ENCODE data around the gene DIAPH2. TPM values are rescaled to one million over a fixed set of nuclear protein-coding genes. Genes with fewer than 3 reads are reported as not detected.
"Not testable (repeated sequence)": the region's sequence is repeated elsewhere in the genome, so short reads cannot be mapped to it uniquely, and the experiment has no call there.

The DIAPH2 gene
- total RNA-seq, 2 donors from 2014 or later, result 11.6 to 12.7 TPM

- peaks cover 0 to 2% of the 10 kb centered on the region in 2 donors for H3K27me3 ChIP-seq
- H3K27ac ChIP-seq, result no peak overlapping the region
- no peak for TF ChIP-seq CTCF (IDR thresholded peaks at IDR 0.05)
- H3K4me1 ChIP-seq, result no peaks in the 10 kb centered on the region
- H3K9me3 ChIP-seq, result no peaks in the 10 kb centered on the region
- H3K4me3 ChIP-seq, result no peak overlapping the region
- DNase-seq (ENCODE audit: low spot score), result no peak
- no peaks in the 10 kb centered on the region for H3K36me3 ChIP-seq
Measured at GRCh38 chrX:96729868-96730643, 45.4 kb downstream of the DIAPH2 start.

GRCh38 chrX:96731000-96731399, 46.4 kb downstream of the DIAPH2 start:
- not testable (repeated sequence) for H3K27ac ChIP-seq; H3K36me3 ChIP-seq; DNase-seq (ENCODE audit: low spot score); H3K27me3 ChIP-seq; H3K4me1 ChIP-seq; H3K9me3 ChIP-seq; H3K4me3 ChIP-seq

DNA sequence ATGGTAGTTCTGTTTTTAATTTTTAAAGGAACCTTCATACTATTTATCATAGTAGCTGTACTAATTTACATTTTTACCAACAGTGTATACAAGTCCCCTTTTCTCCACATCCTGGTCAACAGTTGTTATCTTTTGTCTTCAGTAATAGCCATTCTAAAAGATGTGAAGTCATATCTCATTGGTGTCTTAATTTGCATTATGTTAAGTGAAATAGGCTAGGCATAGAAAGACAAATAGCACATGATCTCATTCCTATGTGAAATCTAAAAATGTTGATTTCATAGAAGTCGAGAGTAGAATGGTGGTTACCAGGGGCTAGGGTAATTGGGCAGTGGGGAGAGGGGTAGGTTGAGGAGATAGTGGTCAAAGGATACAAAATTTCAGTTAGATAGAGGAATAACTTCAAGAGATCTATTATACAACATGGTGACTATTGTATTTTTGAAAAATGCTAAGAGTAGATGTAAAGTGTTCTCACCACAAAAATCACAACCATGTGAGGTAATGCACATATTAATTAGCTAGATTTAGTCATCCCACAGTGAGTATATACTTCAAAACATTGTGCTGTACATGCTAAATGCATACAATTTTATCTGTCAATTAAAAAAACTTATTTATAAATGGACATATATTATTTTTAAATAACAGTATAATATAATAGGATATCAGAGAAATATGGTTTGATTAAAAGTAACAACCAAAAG, 58.9 kb downstream of the DIAPH2 start:
- no peak overlapping the region for H3K27ac ChIP-seq

GRCh38 chrX:96752781-96753180, 68.1 kb downstream of the DIAPH2 start:
- DNase-seq (ENCODE audit: low spot score), result no peak
- Histone ChIP-seq H3K4me1 (no peaks in the 10 kb centered on the region), H3K27me3 (no peaks in the 10 kb centered on the region), H3K9me3 (no peaks in the 10 kb centered on the region), H3K27ac (no peak overlapping the region), H3K4me3 (no peak overlapping the region), H3K36me3 (no peaks in the 10 kb centered on the region)
- no peak for TF ChIP-seq CTCF (IDR thresholded peaks at IDR 0.05)

More for the DNA sequence above, 58.9 kb downstream of the DIAPH2 start:
- H3K27me3 ChIP-seq, result no peaks in the 10 kb centered on the region
- DNase-seq (ENCODE audit: low spot score), result no peak
- no peak overlapping the region for H3K4me3 ChIP-seq
- H3K4me1 ChIP-seq, result no peaks in the 10 kb centered on the region
- no peaks in the 10 kb centered on the region for H3K36me3 ChIP-seq
- no peaks in the 10 kb centered on the region for H3K9me3 ChIP-seq
- TF ChIP-seq CTCF (IDR thresholded peaks at IDR 0.05), result no peak

GRCh38 chrX:96753230-96753629, 68.6 kb downstream of the DIAPH2 start:
- TF ChIP-seq CTCF (IDR thresholded peaks at IDR 0.05), result no peak

DNA sequence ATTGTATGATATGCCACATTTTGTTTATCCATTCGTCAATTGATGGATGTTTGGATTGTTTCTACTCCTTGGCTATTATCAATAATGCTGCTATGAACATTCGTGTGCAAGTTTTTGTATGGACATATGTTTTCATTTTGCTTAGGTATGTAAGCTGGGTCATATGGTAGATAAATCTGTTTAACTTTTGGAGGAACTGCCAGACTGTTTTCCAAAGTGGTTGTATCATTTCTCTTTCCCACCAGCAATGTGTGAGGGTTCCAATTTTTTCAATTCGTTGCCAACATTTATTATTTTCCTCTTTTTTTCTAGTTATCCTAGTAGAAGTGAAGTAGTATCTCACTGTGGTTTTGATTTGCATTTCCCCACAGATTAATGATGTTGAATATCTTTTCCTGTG, 71.8 kb downstream of the DIAPH2 start:
- TF ChIP-seq CTCF (IDR thresholded peaks at IDR 0.05), result no peak

More at GRCh38 chrX:96753230-96753629, 68.6 kb downstream of the DIAPH2 start:
- no peak overlapping the region for H3K27ac ChIP-seq
- no peaks in the 10 kb centered on the region for H3K9me3 ChIP-seq
- no peak for DNase-seq (ENCODE audit: low spot score)
- no peak overlapping the region for H3K4me3 ChIP-seq
- no peaks in the 10 kb centered on the region for H3K27me3 ChIP-seq
- no peaks in the 10 kb centered on the region for H3K4me1 ChIP-seq
- no peaks in the 10 kb centered on the region for H3K36me3 ChIP-seq

More for the DNA sequence above, 71.8 kb downstream of the DIAPH2 start:
- no peaks in the 10 kb centered on the region for H3K36me3 ChIP-seq
- no peak for DNase-seq (ENCODE audit: low spot score)
- no peaks in the 10 kb centered on the region for H3K9me3 ChIP-seq
- no peak overlapping the region for H3K4me3 ChIP-seq
- H3K4me1 ChIP-seq, result no peaks in the 10 kb centered on the region
- H3K27ac ChIP-seq, result no peak overlapping the region
- H3K27me3 ChIP-seq, result no peaks in the 10 kb centered on the region
